Left lung (tissue), 10 donors: ENCODE data around the gene PWWP2B. TPM values are rescaled to one million over a fixed set of nuclear protein-coding genes. Genes with fewer than 3 reads are reported as not detected.

ENCODE experiments used
- ATAC-seq: fragments of 200-7000 bp; cut with Tn5 transposase; one replicate; pipeline ENCODE4 v1.9.1; 2020; ENCODE audit warnings: moderate library complexity
- DNase-seq, 4 donors: peaks; one replicate each; pipeline ENCODE4 v3.0.0-alpha.2; 2013 to 2020
- H3K27ac ChIP-seq, 2 donors: fragments of 200-600 bp; sonication (generic) in 1 of 2; one replicate each; pipeline versions ENCODE4 v1.5.0 to v1.8.0; 2020 to 2021
- H3K27me3 ChIP-seq, 2 donors: fragments of 200-600 bp; sonication (generic) in 1 of 2; one replicate each; pipeline versions ENCODE4 v1.5.0 to v1.8.0; 2020 to 2021
- H3K36me3 ChIP-seq, 2 donors: fragments of 200-600 bp; sonication (generic) in 1 of 2; one replicate each; pipeline versions ENCODE4 v1.5.0 to v1.8.0; 2020 to 2021
- H3K4me1 ChIP-seq, 2 donors: fragments of 200-600 bp; one replicate each; pipeline ENCODE4 v1.8.0; 2021
- H3K4me3 ChIP-seq, 2 donors: fragments of 200-600 bp; sonication (generic) in 1 of 2; one replicate each; pipeline versions ENCODE4 v1.5.0 to v1.8.0; 2020 to 2021; ENCODE audit warnings: mild to moderate bottlenecking in 1 of 2
- H3K9me3 ChIP-seq, 2 donors: fragments of 200-600 bp; sonication (generic) in 1 of 2; one replicate each; pipeline versions ENCODE4 v1.5.0 to v1.8.0; 2020 to 2021
- intact Hi-C, 2 donors: fragments of 100-400 bp; cut with DNase I; formaldehyde crosslinking; loops; one replicate each; pipeline versions ENCODE4 v1.11.2 to v1.14.2; 2022
- polyA plus RNA-seq, 6 donors: library from polyadenylated mRNA; unstranded; fragments of 120-200 nt; gene quantifications; one replicate each; pipeline ENCODE4 v1.2.1, GENCODE V29; 2013; ENCODE audit not compliant: insufficient read length in 6 of 6
- total RNA-seq, 2 donors: library from RNA; stranded (reverse); fragmentation: NEBNext Ultra II Directional; extraction: Animal tissue kit (Norgen Biotek cat#: 25700); gene quantifications; one replicate each; pipeline ENCODE4 v1.2.1, GENCODE V29; 2021
- TF ChIP-seq, protein P1 (sequence below), 2 donors: fragments of 200-600 bp; sonication (generic) in 1 of 2; IDR thresholded peaks; one replicate each; pipeline versions ENCODE4 v1.5.0 to v1.8.0; 2021; ENCODE audit warnings: antibody characterized with exemption in 2 of 2
- donor health status: DM: no; HTN: yes; CAD: no.
- donor health status: DM: no; HTN: no; CAD: no.

PWWP2B gene
- total and polyA plus RNA-seq, 8 donors = 8.4 to 23.2 (median 11.0) TPM

DNA sequence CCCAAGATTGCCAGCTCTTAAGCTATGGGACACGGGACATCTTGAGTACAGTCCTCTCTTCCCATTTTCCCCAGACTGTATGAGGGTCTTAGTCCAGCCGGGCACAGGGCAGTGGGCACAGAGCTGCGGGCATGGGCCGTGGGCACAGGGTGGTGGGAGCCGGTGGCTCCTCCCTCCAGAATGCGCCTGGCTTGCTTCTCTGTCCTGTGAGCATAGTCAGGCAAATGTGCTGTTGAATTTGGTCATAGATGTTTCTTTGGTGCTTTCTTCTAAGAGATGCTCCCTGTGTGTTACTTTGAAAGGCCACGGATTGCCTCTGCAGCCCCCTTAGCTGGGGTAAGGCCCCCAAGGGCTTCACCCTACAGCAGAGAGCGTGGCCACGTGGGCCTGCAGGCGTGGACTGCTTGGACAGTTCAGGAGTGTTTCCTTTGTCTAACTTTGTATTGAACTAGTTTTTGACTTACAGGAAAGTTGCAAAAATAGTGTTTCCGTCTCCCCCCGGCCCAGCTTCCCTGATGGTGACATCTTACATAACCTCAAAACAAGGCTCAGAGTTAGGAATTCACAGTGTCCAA is 40.3 kb upstream of the PWWP2B start:
- DNase-seq = no peak

DNA sequence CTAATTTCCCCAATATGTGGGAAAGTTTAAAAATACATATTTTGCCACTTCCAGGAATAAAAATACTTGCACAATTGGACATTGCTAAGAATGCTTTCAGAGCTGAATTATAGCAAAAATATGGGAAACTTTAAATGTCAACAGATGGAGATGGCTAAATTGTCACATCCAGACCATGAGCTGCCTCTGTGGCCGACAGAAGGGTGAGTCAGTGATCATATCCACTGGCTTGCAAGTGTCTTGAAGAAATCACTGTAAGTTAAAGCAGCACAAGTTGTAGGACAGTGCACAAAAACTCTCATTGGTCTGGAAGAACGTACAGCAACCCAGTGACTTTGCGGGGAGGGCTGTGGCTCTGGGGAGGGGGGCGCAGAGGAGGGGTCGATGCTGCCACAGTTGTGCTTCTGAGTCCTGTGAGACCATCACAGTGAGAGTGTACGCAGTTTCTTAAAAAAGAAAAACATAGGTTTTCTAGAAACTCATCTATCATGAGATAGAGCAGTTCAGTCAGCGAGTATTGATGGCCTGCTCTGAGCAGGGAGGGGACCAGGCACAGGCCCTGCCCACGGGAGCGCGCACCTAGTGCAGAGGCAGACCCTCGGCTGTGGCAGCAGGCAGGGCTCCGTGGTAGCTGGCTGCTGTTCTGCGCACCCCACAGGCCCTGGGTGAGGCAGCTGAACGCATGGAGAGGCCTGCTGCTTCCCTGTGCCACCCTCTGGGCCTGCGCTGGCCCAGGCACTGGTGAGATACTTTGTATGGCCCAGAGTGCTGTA is 39.5 kb upstream of the PWWP2B start:
- Histone ChIP-seq H3K4me3 (no peak overlapping the region), H3K27ac (no peak overlapping the region), H3K36me3 (peaks cover 0 to 16% of the 10 kb centered on the region in 2 donors), H3K9me3 (no peaks in the 10 kb centered on the region), H3K27me3 (no peaks in the 10 kb centered on the region), H3K4me1 (peaks cover 0 to 4% of the 10 kb centered on the region in 2 donors)
- DNase-seq (peak in 1 of 4 donors; percentile 47), ATAC-seq (no peak)
- TF ChIP-seq, protein P1, sequence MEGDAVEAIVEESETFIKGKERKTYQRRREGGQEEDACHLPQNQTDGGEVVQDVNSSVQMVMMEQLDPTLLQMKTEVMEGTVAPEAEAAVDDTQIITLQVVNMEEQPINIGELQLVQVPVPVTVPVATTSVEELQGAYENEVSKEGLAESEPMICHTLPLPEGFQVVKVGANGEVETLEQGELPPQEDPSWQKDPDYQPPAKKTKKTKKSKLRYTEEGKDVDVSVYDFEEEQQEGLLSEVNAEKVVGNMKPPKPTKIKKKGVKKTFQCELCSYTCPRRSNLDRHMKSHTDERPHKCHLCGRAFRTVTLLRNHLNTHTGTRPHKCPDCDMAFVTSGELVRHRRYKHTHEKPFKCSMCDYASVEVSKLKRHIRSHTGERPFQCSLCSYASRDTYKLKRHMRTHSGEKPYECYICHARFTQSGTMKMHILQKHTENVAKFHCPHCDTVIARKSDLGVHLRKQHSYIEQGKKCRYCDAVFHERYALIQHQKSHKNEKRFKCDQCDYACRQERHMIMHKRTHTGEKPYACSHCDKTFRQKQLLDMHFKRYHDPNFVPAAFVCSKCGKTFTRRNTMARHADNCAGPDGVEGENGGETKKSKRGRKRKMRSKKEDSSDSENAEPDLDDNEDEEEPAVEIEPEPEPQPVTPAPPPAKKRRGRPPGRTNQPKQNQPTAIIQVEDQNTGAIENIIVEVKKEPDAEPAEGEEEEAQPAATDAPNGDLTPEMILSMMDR (IDR thresholded peaks at IDR 0.05) = no peak
- intact Hi-C loops = no loop called here

More for the DNA sequence above, 40.3 kb upstream of the PWWP2B start:
- Histone ChIP-seq H3K36me3 (peaks cover 0 to 16% of the 10 kb centered on the region in 2 donors), H3K27ac (no peak overlapping the region), H3K4me1 (peaks cover 0 to 4% of the 10 kb centered on the region in 2 donors), H3K27me3 (no peaks in the 10 kb centered on the region), H3K4me3 (no peak overlapping the region), H3K9me3 (no peaks in the 10 kb centered on the region)
- intact Hi-C loops = no loop called here
- TF ChIP-seq, protein P1 (IDR thresholded peaks at IDR 0.05) = no peak
- no peak for ATAC-seq

DNA sequence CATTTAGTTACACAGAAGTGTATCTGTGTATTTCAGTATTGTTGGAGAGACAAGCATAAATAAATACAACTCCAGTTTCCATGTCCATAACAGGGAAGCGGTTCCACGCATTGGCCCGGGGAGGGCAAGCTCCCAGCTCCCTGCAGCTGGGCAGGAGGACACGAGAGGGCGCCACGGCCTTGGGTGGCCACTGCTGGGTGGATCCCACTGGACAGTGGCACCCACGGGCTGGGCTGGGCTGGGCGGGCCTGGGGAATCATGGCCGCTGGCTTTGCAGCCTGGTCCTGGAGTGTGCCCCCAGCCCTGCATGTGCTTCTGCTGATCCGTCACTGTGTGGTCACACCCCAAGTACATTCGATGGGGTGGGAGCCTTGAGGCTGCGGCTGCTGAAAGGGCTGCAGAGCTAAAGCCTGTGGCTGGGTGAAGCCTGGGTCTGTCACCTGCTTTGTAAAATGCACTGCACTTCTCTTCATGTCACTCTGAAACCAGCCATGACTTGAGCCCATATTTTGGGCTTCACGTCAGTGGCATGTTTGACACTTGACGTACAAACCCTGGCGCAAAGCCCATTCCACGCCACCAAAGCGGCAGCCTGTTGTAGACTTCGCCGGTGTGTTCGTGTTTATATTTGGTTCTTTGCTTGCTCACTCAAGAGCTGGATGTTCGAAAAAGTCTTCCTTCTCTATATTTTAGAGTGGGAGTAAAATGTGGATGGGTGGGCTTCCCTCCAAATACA is 37.5 kb upstream of the PWWP2B start:
- TF ChIP-seq, protein P1 (IDR thresholded peaks at IDR 0.05) = no peak
- Histone ChIP-seq H3K4me3 (no peak overlapping the region), H3K27me3 (no peaks in the 10 kb centered on the region), H3K27ac (no peak overlapping the region), H3K9me3 (no peaks in the 10 kb centered on the region), H3K36me3 (peaks cover 0 to 15% of the 10 kb centered on the region in 2 donors), H3K4me1 (peaks cover 0 to 4% of the 10 kb centered on the region in 2 donors)
- peak; percentile 70 for ATAC-seq
- peak in 2 of 4 donors; percentile 40 to 75 for DNase-seq
- intact Hi-C loops = no loop called here

DNA sequence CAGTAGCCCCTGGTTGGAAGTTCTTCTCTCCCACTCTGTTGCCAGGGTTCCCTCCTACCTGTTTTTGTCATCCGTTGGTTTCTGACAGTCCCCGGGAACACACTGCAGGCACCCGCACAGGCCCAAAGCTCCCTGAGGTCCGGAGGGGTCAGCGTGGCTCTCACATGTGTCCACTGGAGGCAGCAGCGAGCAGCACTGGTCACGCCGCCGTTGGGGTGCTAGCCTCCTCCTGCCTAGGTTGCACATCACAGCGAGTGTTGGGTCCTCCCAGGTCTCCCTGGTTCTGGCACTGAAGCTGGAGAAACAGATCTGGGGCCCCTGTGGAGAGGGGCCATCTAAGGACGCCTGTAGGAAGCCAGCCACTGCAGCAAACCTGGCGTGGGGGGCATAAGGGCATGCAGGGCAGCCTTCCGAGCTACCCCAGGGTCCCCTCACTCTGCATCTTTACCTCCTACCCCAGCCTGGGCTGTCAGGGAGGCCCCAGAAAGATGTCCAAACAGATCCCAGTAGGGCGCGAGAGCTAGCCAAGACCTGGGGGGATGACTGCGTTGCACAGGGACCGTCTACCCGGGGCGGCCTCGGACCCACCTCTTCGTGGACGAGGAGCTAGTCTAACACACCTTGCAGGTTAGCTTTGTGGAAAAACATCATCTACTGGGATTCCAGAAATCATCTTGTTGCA is 36.1 kb upstream of the PWWP2B start:
- Histone ChIP-seq H3K4me1 (peaks cover 0 to 4% of the 10 kb centered on the region in 2 donors), H3K27ac (no peak overlapping the region), H3K27me3 (no peaks in the 10 kb centered on the region), H3K4me3 (no peak overlapping the region), H3K36me3 (peaks cover 0 to 25% of the 10 kb centered on the region in 2 donors), H3K9me3 (no peaks in the 10 kb centered on the region)
- TF ChIP-seq, protein P1 (IDR thresholded peaks at IDR 0.05) = peak; percentile 40 to 64
- DNase-seq (peak in 1 of 4 donors; percentile 87), ATAC-seq (peak; percentile 61)
- intact Hi-C loops = no loop called here
